COR-L47 (cell line): ENCODE data around the gene D2HGDH.
"Not testable (repeated sequence)": the region's sequence is repeated elsewhere in the genome, so short reads cannot be mapped to it uniquely, and the experiment has no call there.

Experiments
- DNase-seq: peaks from one replicate; lab custom pipeline; 2025; lab: John Stamatoyannopoulos, UW

The D2HGDH gene

DNA sequence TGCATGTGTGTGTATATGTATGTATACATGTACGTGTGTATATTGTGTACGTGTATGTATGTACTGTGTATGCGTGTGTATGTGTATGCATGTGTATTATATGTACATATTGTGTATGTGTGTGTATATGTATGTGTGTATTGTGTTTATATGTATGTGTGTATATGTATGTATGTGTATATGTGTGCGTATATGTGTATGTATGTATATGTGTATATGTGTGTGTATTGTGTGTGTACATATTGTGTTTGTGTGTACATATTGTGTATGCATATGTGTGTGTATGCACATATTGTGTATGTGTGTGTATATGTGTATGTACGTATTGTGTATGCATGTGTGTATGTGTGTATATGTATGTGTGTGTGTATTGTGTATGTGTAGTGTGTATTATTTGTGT lies 59.0 kb downstream of the D2HGDH start:
- no peak for DNase-seq

GRCh38 chr2:241794250-241794823 lies 59.9 kb downstream of the D2HGDH start:
- no peak for DNase-seq

- no peak for DNase-seq
These were observed 60.9 kb downstream of the D2HGDH start for GRCh38 chr2:241795021-241795999.

GRCh38 chr2:241796209-241796608 lies 61.8 kb downstream of the D2HGDH start:
- DNase-seq, result no peak

- no peak for DNase-seq
These were observed 62.2 kb downstream of the D2HGDH start for GRCh38 chr2:241796610-241797138.

- DNase-seq, result no peak
These were observed 63.1 kb downstream of the D2HGDH start for GRCh38 chr2:241797441-241798080.

GRCh38 chr2:241798081-241798630 lies 63.7 kb downstream of the D2HGDH start:
- DNase-seq, result no peak

DNA sequence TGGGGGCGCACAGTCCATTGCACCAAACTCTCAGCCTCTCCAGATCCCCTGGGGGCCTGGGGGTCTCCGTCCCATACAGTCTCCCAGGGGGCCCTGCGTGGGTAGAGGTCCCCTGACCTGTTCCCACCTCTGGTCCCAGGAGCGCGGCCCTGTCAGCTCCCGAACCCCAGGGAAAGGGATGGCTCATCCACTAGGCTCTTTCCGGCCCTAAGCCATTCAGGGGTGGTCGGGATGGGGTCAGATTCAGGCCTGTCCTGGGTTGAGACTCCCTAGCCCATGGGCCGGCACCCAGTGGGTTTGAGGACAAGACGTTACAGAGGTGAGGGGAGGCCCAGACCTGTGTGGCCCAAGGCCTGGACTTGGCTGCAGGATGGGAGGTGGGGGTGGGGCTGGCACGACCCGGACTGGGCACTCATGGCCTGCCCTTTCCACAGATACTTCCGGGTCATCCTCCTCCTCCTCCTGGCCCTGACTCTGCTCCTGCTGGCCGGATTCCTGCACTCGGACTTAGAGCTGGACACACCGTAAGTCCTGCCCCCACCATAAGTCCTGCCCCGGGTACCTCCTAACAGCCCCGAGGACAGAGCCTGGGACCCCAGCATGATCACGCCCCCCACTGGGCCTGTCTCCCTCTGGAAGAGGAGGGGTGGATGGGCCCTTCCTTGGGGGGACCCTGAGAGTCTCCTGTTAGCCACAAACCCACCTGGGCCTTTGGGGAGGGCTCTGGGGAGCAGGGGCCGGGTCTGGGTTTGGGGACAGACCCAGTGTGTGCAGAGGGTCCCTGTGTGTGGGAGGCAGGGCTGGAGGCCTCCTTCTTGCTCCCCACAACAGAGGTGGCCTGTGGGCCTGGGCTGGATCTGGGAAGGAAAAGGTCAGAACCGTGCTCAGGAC lies 64.4 kb downstream of the D2HGDH start:
- no peak for DNase-seq

DNA sequence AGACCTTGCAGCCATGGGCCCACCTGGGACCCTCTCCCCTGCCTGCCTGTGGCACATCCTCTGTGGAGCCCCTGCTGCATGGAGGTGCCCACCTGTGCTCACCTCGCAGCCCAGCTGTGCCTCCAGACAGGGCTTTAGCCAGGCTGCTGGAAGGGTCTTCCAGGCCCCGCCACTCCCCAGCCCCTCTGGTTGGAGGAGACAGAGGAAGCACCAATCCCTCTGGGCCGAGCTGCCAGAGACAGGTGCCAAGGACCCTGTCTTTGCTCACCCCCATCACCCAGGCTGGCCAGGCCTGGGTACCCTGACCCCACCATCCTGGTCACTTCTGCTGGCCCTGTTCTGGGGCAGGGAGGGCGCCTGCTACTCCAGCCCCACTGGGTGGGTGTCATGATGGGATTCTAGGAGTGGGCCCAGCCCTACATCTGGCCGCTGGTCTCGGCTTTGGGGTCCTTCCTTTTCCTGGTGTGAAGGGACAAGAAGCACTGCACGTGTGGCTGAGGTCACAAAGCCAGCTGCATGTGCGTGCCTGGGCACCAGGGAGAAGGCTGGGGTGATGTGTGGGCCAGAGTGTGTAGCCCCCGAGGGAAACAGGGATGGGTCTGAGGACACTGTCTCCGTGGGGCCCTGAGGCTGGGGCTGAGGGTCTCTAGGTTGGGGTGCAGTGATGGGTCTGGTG lies 65.2 kb downstream of the D2HGDH start:
- no peak for DNase-seq

DNA sequence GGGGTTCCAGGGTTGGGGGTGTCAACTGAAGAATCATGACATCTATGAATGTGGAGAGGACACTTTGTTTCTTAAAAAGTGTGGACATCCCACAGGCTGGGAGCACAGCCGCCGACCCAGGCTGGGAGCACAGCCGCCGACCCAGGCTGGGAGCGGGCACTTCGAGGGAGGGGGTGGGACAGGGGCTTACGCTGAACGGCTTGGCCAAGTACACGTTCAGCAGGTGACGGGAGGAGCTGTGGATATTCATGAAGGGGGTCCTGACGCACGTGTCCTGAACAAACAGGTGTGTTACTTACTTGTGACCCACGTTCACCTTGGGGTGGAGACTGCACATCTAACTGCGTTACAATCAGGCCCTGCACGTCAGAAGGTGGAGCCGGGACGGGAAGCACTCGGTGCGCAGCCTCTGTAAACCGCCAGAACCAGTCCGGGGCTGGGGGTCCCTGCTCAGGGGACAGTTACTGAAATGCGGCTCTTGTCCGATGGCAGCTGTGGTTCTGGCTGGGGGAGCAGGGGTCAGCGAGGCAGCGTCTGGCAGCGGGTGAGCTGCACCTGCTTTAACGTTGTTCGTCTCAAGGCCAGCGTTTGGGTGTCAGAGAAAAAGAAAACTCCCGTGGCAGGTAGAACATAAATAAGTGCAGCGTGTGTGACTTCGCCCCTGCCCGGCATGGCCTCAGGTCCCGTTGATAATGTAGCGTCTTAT lies 65.9 kb downstream of the D2HGDH start:
- not testable (repeated sequence) for DNase-seq

DNA sequence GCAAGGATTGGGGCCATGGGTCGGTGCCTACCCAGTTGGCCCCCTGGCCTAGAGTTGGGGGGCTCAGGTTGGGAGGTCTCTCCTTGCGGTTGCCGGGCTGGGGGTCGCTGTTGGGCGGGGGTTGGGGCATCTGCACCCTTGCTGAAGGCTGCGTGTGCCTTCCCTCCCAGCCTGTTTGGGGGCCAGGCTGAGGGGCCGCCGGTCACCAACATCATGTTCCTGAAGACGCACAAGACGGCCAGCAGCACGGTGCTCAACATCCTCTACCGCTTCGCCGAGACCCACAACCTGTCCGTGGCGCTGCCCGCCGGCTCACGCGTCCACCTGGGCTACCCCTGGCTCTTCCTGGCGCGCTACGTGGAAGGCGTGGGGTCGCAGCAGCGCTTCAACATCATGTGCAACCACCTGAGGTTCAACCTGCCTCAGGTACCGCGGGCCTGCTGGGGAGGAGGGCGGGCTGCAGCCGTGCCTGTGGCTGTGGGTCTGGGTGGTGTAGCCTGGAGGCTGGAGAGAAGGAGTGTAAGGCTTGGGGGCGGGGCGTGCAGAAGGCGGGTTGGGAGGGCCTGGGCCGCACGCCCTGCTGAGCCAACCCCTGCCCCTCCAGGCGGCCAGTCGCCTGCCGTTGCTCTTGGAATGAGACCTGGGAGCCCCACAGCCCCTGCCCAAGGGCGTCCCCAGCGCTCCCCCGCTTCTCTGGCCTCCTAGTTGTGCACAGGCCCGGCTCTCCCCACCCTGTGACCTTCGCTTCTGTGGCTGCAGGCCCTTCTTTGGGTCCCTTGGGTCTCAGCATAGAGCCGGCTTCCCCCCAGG lies 67.4 kb downstream of the D2HGDH start:
- no peak for DNase-seq

GRCh38 chr2:241802421-241803318 lies 68.2 kb downstream of the D2HGDH start:
- no peak for DNase-seq

- no peak for DNase-seq
These were observed 69.2 kb downstream of the D2HGDH start for GRCh38 chr2:241803387-241804325.

DNA sequence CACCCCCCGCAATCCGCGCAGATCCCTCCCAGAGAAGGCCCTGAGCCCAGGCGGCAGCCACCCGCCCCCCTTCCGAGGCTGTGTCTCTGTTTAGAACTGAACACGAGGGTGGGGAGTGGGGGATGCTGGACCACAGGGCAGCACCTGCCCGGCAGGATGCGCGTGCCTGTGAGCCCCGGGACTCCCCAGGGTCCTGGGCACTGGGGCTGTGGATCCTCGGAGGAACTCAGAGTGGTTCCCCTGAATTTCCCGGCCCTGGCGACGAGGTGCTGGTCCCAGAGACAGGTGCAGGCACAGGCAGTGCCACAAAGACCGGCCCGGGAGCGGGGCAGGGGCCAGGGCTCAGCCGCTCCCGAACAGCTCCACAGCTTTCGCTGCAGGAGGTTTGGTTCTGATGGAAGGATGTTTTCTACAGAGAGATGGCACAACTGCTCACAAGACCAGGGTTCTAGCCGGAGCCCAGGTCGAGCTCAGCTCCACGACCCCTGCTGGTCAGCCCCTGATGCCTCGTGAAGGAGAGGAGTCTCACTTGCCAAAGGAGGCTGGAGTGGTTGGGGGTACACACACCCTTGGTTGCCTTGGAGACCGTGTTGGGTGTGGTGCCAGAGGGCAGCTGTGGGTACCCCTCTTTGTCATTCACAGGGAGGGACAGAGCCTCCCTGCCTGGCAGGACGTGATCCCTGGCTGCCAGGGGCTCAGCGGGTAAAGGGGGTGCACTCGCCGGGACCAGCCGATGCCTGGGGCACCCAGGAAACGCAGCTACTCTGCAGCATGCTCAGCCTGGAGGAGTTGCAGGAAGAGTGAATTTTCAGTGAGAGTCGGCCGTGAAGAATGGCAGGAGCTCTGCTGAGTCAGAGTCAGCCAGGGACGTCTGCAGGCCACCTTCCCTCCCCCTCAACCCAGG lies 70.1 kb downstream of the D2HGDH start:
- no peak for DNase-seq

DNA sequence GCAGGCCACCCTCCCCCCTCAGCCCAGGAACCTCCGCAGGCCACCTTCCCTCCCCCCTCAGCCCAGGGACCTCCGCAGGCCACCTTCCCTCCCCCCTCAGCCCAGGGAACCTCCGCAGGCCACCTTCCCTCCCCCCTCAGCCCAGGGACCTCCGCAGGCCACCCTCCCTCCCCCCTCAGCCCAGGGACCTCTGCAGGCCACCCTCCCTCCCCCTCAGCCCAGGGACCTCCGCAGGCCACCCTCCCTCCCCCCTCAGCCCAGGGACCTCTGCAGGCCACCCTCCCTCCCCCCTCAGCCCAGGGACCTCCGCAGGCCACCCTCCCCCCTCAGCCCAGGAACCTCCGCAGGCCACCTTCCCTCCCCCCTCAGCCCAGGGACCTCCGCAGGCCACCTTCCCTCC lies 71.8 kb downstream of the D2HGDH start:
- not testable (repeated sequence) for DNase-seq
